HEK293T (cell line): ENCODE measurements around the gene SUN5.

Source experiments
- CTCF ChIA-PET: fragments of 350-600 bp; formaldehyde crosslinking; extraction: SDS; loops from one replicate; lab custom pipeline; 2021; ENCODE audit warnings: antibody characterized with exemption, inconsistent platforms; lab: Yijun Ruan, JAX
- POLR2A ChIA-PET: fragments of 350-600 bp; formaldehyde crosslinking; extraction: SDS; loops from one replicate; lab custom pipeline; 2020; ENCODE audit warnings: antibody characterized with exemption, inconsistent platforms; lab: Yijun Ruan, JAX
- DNase-seq: peaks from one replicate; pipeline ENCODE4 v3.0.0; 2012; ENCODE audit warnings: mixed read lengths; ENCODE audit errors: extremely low spot score
- ARNT ChIP-seq: fragments of 450-650 bp; IDR thresholded peaks from 2 replicates; pipeline ENCODE4 v1.6.1; 2017; ENCODE audit warnings: mild to moderate bottlenecking
- BHLHE40 ChIP-seq: fragments of 450-650 bp; IDR thresholded peaks from 2 replicates; pipeline ENCODE4 v1.6.1; 2016; ENCODE audit warnings: mild to moderate bottlenecking, moderate library complexity, borderline replicate concordance
- CTBP1 ChIP-seq: fragments of 450-650 bp; IDR thresholded peaks from 2 replicates; pipeline ENCODE4 v1.6.1; 2016; ENCODE audit warnings: borderline replicate concordance
- ELF4 ChIP-seq: fragments of 450-650 bp; IDR thresholded peaks from 2 replicates; pipeline ENCODE4 v1.6.1; 2017; ENCODE audit warnings: antibody characterized with exemption
- FOXA1 ChIP-seq: fragments of 450-650 bp; IDR thresholded peaks from 2 replicates; pipeline ENCODE4 v1.6.1; 2016; ENCODE audit warnings: mild to moderate bottlenecking
- FOXK2 ChIP-seq: fragments of 450-650 bp; IDR thresholded peaks from 2 replicates; pipeline ENCODE4 v1.6.1; 2016; ENCODE audit warnings: mild to moderate bottlenecking
- FOXM1 ChIP-seq: fragments of 450-650 bp; IDR thresholded peaks from 2 replicates; pipeline ENCODE4 v1.6.1; 2017; ENCODE audit warnings: mild to moderate bottlenecking, borderline replicate concordance
- HDGF ChIP-seq: fragments of 450-650 bp; IDR thresholded peaks from 2 replicates; pipeline ENCODE4 v1.6.1; 2017; ENCODE audit warnings: antibody characterized with exemption, borderline replicate concordance
- L3MBTL2 ChIP-seq: fragments of 450-650 bp; conservative IDR thresholded peaks from 2 replicates; pipeline ENCODE4 v1.6.1; 2016; ENCODE audit warnings: mild to moderate bottlenecking
- LEF1 ChIP-seq: fragments of 450-650 bp; IDR thresholded peaks from 2 replicates; pipeline ENCODE4 v1.6.1; 2017; ENCODE audit warnings: mild to moderate bottlenecking, borderline replicate concordance
- NFRKB ChIP-seq: fragments of 450-650 bp; IDR thresholded peaks from 2 replicates; pipeline ENCODE4 v1.6.1; 2016; ENCODE audit warnings: mild to moderate bottlenecking, moderate library complexity
- SP1 ChIP-seq: fragments of 450-650 bp; IDR thresholded peaks from 2 replicates; pipeline ENCODE4 v1.6.1; 2017
- SUZ12 ChIP-seq: fragments of 450-650 bp; IDR thresholded peaks from 2 replicates; pipeline ENCODE4 v1.6.1; 2016; ENCODE audit warnings: mild to moderate bottlenecking
- TARDBP ChIP-seq: fragments of 450-650 bp; IDR thresholded peaks from 2 replicates; pipeline ENCODE4 v1.6.1; 2016
- ZNF384 ChIP-seq: fragments of 450-650 bp; IDR thresholded peaks from 2 replicates; pipeline ENCODE4 v1.6.1; 2016
- TF ChIP-seq, protein P1 (sequence below): fragments of 450-650 bp; IDR thresholded peaks from 2 replicates; pipeline ENCODE4 v1.6.1; 2016

The SUN5 gene

GRCh38 chr20:33042983-33043730 lies 38.9 kb upstream of the SUN5 start:
- TF ChIP-seq ARNT (no peak), FOXK2 (no peak), ZNF384 (no peak), FOXM1 (no peak), SP1 (no peak), BHLHE40 (no peak), NFRKB (no peak), LEF1 (no peak), ELF4 (no peak), TARDBP (no peak), CTBP1 (no peak), FOXA1 (no peak), HDGF (no peak), SUZ12 (no peak)
- TF ChIP-seq, protein P1, sequence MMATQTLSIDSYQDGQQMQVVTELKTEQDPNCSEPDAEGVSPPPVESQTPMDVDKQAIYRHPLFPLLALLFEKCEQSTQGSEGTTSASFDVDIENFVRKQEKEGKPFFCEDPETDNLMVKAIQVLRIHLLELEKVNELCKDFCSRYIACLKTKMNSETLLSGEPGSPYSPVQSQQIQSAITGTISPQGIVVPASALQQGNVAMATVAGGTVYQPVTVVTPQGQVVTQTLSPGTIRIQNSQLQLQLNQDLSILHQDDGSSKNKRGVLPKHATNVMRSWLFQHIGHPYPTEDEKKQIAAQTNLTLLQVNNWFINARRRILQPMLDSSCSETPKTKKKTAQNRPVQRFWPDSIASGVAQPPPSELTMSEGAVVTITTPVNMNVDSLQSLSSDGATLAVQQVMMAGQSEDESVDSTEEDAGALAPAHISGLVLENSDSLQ: no peak
- POLR2A ChIA-PET: no interaction called here
- no peak for DNase-seq
- CTCF ChIA-PET: no interaction called here

DNA sequence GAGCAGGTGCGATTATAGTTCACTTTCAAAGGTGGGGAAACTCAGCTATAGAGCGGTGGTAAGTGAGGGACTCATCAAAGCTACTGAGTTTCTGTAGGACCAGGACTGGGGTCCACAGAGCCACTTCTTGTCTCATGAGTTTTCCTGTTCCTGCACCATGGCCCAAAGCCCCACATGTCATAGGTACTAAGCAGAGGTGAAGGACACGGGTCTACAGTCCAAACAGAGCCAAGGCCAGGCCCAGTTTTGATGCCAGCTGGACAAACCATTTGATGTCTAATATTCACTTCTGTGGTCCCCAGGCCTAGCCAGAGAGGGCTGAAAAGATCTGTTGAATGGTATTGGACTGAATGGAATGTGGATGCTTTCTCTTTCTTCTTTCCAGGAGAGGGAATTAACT lies 38.2 kb upstream of the SUN5 start:
- no peak for DNase-seq
- no peak for TF ChIP-seq TARDBP
- no peak for TF ChIP-seq FOXK2
- TF ChIP-seq ELF4: no peak
- TF ChIP-seq SUZ12: no peak
- TF ChIP-seq, protein P1: no peak
- no peak for TF ChIP-seq FOXM1
- TF ChIP-seq LEF1: no peak
- no peak for TF ChIP-seq L3MBTL2
- no peak for TF ChIP-seq HDGF
- no peak for TF ChIP-seq ZNF384
- TF ChIP-seq SP1: no peak
- TF ChIP-seq ARNT: no peak
- no peak for TF ChIP-seq CTBP1
- TF ChIP-seq BHLHE40: no peak
- TF ChIP-seq FOXA1: no peak
- no peak for TF ChIP-seq NFRKB
- CTCF ChIA-PET: interaction anchor here (0.7 kb wide), 1 partner anchor 12 kb away, joined by 5 read pairs; no protein-coding TSS in a partner anchor
- POLR2A ChIA-PET: no interaction called here

GRCh38 chr20:33038243-33038642 lies 34.0 kb upstream of the SUN5 start:
- CTCF ChIA-PET: no interaction called here
- POLR2A ChIA-PET: no interaction called here
- no peak for DNase-seq
- TF ChIP-seq ARNT (no peak), TARDBP (no peak), L3MBTL2 (no peak), BHLHE40 (no peak), ZNF384 (no peak), CTBP1 (no peak), FOXM1 (no peak), LEF1 (no peak), SP1 (no peak), ELF4 (no peak), FOXK2 (no peak), HDGF (no peak), SUZ12 (no peak)

DNA sequence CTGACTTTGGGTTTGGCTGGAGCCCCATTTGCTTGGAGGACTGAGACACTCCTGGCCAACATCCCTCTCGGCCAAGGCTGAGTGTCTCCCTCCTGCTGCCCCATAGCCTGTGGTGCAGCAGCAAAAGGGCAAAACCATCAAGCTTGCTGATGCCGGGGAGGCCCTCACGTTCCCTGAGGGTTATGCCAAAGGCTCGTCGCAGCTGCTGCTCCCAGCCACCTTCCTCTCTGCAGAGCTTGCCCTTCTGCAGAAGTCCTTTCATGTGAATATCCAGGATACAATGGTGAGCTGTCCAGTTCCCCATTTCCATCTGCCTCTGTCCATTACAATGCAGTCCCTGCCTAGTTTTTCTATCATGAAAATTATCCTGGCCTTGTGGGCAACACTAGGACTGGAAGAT lies 33.2 kb upstream of the SUN5 start:
- DNase-seq: no peak
- ChIA-PET POLR2A (no interaction called here), CTCF (no interaction called here)
- TF ChIP-seq ARNT: no peak
- TF ChIP-seq LEF1: no peak
- no peak for TF ChIP-seq NFRKB
- no peak for TF ChIP-seq ELF4
- TF ChIP-seq, protein P1: no peak
- TF ChIP-seq TARDBP: no peak
- no peak for TF ChIP-seq FOXM1
- TF ChIP-seq ZNF384: no peak
- no peak for TF ChIP-seq HDGF
- TF ChIP-seq CTBP1: no peak
- TF ChIP-seq L3MBTL2: no peak
- no peak for TF ChIP-seq SUZ12
- no peak for TF ChIP-seq FOXK2
- TF ChIP-seq BHLHE40: no peak
- no peak for TF ChIP-seq FOXA1

GRCh38 chr20:33034901-33035492 lies 30.8 kb upstream of the SUN5 start:
- CTCF ChIA-PET: no interaction called here
- POLR2A ChIA-PET: no interaction called here

More at GRCh38 chr20:33034901-33035492, 30.8 kb upstream of the SUN5 start:
- TF ChIP-seq SUZ12 (no peak), TARDBP (no peak), SP1 (no peak), ZNF384 (no peak), FOXA1 (no peak), NFRKB (no peak), LEF1 (no peak), CTBP1 (no peak), FOXM1 (no peak)
- DNase-seq: no peak
